IPS-18c (cell line): ENCODE measurements around the gene DRD3.

Source experiments
- H3K4me3 ChIP-seq: 2 replicates; pipeline ENCODE4 v1.7.0; 2013; ENCODE audit warnings: low read depth, mild to moderate bottlenecking, low read length, moderate library complexity; ENCODE audit not compliant: insufficient read depth
- H3K9me3 ChIP-seq: one replicate; pipeline ENCODE4 v1.6.1; 2013; ENCODE audit warnings: mild to moderate bottlenecking, low read length, moderate library complexity; ENCODE audit not compliant: control insufficient read depth, insufficient read depth

Gene DRD3

DNA sequence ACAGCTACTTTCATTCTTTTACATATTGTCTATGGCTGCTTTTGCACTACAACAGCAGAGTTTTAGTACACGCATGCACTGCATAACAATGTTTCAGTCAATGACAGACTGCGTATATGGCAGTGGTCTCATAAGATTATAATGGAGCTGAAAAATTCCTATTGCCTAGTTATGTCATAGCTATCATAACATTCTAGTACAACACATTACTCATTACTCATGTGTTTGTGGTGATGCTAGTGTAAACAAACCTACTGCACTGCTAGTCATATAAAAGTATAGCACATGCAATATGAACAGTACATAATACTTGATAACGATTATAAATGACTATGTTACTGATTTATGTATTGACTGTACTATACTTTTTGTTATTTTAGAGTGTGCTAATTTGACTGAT, 74.4 kb downstream of the DRD3 start:
- no peaks in the 10 kb centered on the region for H3K9me3 ChIP-seq
- H3K4me3 ChIP-seq = no peak overlapping the region

DNA sequence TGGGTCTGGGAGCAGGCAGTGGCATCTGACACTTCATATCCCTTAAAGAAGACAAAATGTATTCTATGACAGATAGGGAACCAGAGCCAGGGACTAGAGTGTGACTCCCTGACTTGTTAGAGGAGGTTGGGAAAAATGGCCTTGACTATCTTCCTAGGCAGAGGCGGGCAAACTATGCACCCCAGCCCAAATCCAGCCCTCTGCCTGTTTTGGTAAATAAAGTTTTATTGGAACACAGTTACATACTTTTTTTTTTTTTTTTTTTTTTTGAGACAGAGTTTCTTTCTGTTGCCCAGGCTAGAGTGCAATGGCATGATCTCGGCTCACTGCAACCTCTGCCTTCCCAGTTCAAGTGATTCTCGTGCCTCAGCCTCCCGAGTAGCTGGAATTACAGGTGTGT, 75.0 kb downstream of the DRD3 start:
- H3K4me3 ChIP-seq = no peak overlapping the region
- H3K9me3 ChIP-seq = no peaks in the 10 kb centered on the region

DNA sequence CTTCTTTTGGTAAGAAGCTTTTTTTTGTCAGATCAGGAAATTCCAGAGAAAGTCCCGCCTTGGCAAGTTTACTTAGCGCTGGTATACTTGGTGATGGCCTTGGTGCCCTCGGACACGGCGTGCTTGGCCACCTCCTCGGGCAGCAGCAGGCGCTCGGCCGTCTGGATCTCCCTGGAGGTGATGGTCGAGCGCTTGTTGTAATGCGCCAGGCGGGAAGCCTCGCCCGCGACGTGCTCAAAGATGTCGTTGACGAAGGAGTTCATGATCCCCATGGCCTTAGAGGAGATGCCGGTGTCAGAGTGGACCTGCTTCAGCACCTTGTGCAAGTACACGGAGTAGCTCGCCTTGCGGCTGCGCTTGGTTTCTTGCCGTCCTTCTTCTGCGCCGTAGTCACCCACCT, 75.7 kb downstream of the DRD3 start:
- Histone ChIP-seq H3K9me3 (no peaks in the 10 kb centered on the region), H3K4me3 (no peak overlapping the region)

DNA sequence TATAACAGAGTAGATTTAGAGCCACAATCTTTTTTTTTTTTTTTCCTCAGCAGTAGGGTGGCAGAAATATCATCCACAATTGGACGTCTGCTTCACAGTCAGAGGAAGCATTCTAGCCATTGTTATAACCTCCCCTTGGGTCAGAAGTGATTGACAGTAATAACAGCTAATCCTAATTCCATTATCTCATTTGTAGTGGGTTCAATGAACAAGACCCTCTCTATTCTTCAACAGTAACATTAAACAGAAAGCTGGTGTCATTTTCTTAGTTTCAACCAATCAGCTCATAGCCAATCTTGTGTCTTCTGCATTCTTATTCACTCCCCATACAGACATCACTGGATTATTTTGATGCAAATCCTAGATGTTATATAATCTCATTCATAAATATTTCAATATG, 77.8 kb downstream of the DRD3 start:
- Histone ChIP-seq H3K9me3 (no peaks in the 10 kb centered on the region), H3K4me3 (no peak overlapping the region)

DNA sequence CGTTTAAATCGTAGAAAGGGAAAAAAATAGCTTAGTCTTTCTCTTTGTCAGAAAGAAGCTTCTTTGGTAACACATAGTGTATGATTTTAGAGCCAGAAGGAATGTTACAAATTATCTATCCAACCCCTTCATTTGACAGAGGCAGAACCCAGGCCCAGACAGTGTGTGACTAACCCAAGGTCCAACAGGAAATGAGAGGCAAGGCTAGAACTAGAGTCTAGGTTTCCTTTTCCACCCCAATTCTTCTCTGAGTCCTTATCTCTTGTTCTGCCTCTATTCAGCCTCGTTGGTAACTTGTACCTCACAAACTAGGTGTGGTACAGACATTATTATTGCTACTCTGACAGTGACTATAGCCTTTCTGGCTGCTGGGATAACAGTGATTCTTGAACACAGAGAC, 83.1 kb downstream of the DRD3 start:
- H3K9me3 ChIP-seq = no peaks in the 10 kb centered on the region
- no peak overlapping the region for H3K4me3 ChIP-seq

DNA sequence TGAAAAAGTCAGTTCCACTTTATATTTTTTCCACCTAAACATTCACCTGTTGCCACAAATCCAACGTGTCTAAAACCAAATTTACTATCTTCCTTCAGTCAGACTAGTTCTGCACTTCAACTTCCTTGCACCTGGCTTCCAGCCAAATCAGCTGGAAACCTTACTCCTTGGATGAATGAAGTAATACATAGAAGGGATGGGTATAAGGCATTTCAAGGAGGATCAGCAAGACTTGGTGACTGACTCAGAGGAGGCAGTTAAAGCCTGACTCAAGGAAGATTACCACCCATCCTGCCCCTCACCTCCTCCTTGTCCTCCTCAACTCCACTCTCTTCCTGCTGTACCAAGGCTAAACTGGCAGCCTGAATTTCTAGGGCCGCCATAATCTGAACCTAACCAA, 85.3 kb downstream of the DRD3 start:
- H3K9me3 ChIP-seq = no peaks in the 10 kb centered on the region

DNA sequence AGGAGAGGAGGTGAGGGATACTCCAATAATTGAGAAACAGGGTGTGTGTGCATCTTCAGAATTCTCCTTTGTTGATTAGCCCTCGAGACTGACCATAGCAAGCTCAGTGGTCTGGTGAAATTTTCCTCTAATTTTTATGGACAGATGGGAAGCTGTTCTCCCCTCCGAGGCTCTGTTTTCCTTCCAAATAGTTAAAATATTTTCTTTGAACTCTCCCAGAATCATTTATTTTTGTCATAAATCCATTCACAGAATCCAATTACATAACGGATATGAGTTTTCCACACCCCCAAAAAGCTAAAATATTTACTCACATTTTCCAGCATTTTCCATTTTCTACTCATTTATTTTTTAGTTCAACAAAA, 85.9 kb downstream of the DRD3 start:
- Histone ChIP-seq H3K9me3 (no peaks in the 10 kb centered on the region), H3K4me3 (no peak overlapping the region)

More for the DNA sequence above, 85.3 kb downstream of the DRD3 start:
- no peak overlapping the region for H3K4me3 ChIP-seq

DNA sequence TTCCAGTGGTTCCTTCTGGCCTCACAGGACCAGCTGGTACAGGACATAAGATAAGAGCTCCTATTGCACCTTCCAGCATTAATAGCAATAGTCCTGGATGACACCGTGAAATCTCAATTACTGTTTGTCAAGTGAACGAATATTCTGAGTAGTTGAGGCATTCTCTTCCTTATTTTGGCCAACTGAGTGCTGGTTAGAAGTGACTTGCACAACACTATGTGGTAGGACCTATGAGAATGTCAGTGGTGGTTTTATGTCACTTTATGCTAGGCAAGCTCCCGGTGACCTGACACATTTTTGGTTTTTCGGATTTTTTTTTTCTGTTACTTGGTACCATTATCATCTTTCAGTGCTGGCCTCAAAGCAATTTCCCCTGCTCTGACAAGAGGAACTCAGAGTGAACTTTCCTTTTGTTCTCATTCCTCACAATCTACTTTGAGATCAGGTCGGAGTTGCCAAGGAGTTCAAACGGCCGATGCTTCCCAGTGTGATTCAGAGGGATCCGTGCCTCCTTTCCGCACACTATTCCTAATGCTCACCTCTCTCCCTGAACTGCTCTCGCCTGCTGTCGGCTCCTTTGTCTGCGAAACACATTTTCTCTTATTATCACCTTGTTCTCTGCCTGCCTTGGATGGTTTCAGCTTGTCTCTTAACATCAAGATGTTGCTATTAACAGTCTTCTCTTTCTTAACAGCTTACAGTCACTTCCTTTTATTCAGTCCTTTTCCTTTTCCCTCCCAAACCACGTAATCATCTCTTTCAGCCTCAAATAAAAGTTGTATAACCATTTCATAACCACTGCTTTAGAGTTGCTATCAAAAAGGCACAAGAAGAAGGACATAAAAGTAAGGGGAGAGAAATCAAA, 86.5 kb downstream of the DRD3 start:
- Histone ChIP-seq H3K9me3 (no peaks in the 10 kb centered on the region), H3K4me3 (no peak overlapping the region)

DNA sequence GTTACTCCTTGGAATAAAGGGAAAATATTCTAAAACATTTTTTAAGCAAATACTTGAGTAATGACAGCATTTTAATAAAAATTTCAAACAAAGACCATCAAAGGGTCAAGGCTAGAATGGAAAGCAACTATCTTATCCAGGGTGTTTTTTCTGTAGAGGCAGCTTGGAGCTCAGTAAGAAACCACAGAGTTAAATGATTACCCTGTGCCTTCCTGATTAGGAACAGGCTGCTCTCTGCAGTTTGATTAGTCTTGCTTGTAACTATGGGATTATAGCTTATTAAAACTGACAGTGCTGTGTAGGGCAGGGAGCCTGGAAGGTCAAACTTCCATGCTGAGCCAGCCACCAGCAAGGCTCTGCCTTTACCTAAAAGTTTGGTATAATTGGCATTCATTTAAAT, 89.2 kb downstream of the DRD3 start:
- H3K9me3 ChIP-seq = no peaks in the 10 kb centered on the region
- H3K4me3 ChIP-seq = no peak overlapping the region

DNA sequence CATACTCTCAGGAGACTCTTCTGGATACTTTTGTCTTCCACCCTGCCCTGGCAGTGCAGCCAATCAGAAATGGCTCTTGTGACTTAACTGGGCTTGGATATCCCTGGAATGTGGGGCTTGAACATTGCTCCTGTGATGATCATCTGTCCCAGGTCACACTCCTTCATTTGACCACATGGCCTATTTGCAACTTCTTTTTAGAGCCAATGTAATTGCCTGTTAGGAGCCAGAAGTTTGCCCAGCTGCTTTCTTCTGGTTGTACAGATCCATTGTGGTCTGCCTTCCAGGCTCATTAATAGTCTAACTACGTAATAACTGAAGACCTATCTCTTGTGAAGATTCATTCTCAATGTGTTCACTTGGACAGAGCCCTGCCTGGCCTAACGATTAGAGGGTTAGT, 92.5 kb downstream of the DRD3 start:
- Histone ChIP-seq H3K4me3 (no peak overlapping the region), H3K9me3 (no peaks in the 10 kb centered on the region)

DNA sequence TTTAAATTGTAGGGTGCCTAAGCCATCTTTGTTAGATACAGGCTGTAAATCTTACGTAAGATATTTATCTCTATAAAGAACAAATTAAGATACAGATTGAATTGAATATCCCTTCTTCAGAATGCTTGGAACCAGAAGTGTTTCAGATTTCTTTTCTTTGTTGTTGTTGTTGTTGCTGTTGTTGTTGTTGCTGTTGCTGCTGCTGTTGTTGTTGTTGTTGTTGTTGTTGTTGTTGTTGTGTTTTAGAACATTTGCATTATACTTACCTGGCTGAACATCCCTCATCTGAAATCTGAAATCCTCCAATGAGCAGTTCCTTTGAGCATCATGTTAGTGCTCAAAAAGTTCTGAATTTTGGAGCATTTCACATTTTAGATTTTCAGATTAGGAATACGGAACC, 95.7 kb downstream of the DRD3 start:
- Histone ChIP-seq H3K4me3 (no peak overlapping the region), H3K9me3 (no peaks in the 10 kb centered on the region)

DNA sequence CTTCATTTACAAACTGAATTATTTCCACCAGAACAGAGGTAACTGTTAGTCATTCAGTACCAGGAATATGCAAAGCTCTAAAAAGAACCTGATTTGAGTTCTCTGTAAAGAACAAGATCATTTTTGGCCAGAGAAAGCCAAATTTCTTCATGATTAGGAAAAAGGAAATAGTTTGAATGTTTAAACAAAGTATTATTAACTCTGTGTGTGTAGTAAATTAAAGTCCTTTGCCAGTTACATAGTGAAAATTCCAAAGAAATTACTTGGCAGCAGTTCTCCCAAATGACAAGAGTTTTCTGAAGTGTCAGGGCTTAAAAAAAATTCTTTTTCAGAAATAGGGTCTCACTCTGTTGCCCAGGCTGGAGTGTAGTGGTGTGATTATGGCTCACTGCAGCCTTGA, 97.8 kb downstream of the DRD3 start:
- Histone ChIP-seq H3K9me3 (no peaks in the 10 kb centered on the region), H3K4me3 (no peak overlapping the region)

DNA sequence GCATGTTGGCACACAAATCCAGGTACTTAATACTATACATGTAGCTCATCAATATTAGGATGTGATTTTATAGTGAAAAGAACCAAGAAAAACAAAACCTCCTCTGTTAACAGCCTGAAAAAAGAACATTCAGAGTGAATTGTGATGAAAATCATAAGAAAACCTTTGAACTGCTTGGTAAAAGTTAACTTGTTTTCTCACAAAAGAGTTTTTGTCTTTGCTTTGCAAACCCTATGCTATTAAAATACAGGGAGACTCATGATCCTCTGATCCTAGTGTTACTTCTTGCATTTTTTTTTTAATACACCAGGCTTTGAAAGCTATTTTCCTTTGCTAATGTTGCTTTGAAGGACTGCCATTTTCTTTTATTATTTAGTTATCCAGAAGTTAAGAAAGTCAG, 98.7 kb downstream of the DRD3 start:
- Histone ChIP-seq H3K4me3 (no peak overlapping the region), H3K9me3 (no peaks in the 10 kb centered on the region)

DNA sequence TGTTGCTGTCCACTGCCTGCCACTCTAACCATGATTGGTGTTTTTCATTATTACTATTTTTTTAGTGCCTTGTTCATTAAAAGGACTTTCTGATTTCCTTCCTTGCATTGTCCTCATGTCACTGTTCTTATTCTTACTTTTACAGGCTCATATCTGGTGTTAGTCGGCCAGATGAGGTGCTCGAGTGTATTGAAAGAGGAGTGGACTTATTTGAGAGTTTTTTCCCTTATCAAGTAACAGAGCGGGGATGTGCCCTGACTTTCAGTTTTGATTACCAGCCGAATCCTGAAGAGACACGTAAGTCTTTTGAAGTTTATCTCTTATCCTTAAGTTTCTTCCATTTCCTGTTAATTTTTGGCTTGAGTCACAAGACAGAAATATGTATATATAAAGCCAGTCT, 99.1 kb downstream of the DRD3 start:
- no peak overlapping the region for H3K4me3 ChIP-seq
- H3K9me3 ChIP-seq = no peaks in the 10 kb centered on the region

DNA sequence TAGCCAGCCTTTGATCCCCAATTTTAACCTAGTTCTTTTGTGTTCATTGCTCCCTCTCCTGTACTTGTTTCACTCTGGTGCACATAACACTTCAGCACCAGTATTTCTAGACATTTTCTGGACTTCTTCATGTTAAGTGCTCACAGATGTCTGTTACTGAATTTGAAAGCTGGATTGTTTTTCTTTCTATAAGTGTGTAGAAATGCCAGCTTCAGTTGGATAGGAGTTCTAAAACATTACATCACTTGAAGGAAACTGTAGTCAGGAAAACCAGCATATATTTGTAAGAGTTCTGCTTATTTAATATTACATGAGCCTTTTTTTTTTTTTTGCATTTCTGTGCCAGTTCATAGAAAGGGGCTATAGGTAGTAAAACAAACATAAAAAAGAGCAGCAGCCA, 100.7 kb downstream of the DRD3 start:
- no peak overlapping the region for H3K4me3 ChIP-seq
- H3K9me3 ChIP-seq = no peaks in the 10 kb centered on the region
